HEK293 (cell line): ENCODE results near the gene CYP26B1.

Source experiments
- CTCF ChIA-PET: fragments of 350-600 bp; formaldehyde crosslinking; extraction: SDS; loops from one replicate; lab custom pipeline; 2021; ENCODE audit warnings: antibody characterized with exemption; lab: Yijun Ruan, JAX
- POLR2A ChIA-PET: fragments of 300-600 bp; formaldehyde crosslinking; extraction: SDS; loops from one replicate; lab custom pipeline; 2020; ENCODE audit warnings: antibody characterized with exemption, inconsistent platforms; lab: Yijun Ruan, JAX
- H3K27ac ChIP-seq: fragments of 200-500 bp; sonication (Bioruptor generic); 2 replicates; pipeline ENCODE4 v1.5.1; 2014; ENCODE audit warnings: low read depth, low read length, control low read depth, inconsistent platforms; ENCODE audit errors: extremely low read depth
- H3K36me3 ChIP-seq, 2 experiments: fragments of 200-500 bp in 1 of 2; sonication (Bioruptor generic) in 1 of 2; 1 replicate in 1 of 2; 2 replicates in 1 of 2; pipeline ENCODE4 v1.5.1; 2014 to 2017; ENCODE audit warnings: inconsistent platforms in 2 of 2, low read length in 2 of 2; ENCODE audit not compliant: control insufficient read depth in 2 of 2, insufficient read depth in 1 of 2
- H3K4me1 ChIP-seq: fragments of 200-500 bp; sonication (Bioruptor generic); 2 replicates; pipeline ENCODE4 v1.5.1; 2014; ENCODE audit warnings: mild to moderate bottlenecking, low read length, inconsistent platforms; ENCODE audit not compliant: control insufficient read depth, insufficient read depth
- H3K4me3 ChIP-seq: 2 replicates; pipeline ENCODE4 v1.5.1; 2011; ENCODE audit warnings: low read depth, mild to moderate bottlenecking, control low read depth, low read length, moderate library complexity
- H3K9me3 ChIP-seq: fragments of 200-500 bp; sonication (Bioruptor generic); 2 replicates; pipeline ENCODE4 v1.5.1; 2014; ENCODE audit warnings: low read depth, low read length, inconsistent platforms; ENCODE audit not compliant: control insufficient read depth, insufficient read depth
- HOXC10 ChIP-seq: sonication (generic); formaldehyde crosslinking; IDR thresholded peaks from 2 replicates; pipeline ENCODE4 v1.8.1; 2023; ENCODE audit warnings: mild to moderate bottlenecking, missing genetic modification reagents
- MYNN ChIP-seq: fragments of 450-650 bp; formaldehyde crosslinking; IDR thresholded peaks from 2 replicates; pipeline ENCODE4 v1.5.1; 2016; ENCODE audit warnings: missing biosample characterization, missing genetic modification characterization, borderline replicate concordance
- MZF1 ChIP-seq: fragments of 450-650 bp; formaldehyde crosslinking; IDR thresholded peaks from 2 replicates; pipeline ENCODE4 v1.5.1; 2017; ENCODE audit warnings: missing biosample characterization, missing genetic modification characterization, borderline replicate concordance
- TCF7L2 ChIP-seq: IDR thresholded peaks from 2 replicates; pipeline ENCODE4 v1.6.1; 2011; ENCODE audit warnings: low read depth, mild to moderate bottlenecking, inconsistent platforms, low read length, moderate library complexity, borderline replicate concordance
- ZBTB20 ChIP-seq: fragments of 450-650 bp; formaldehyde crosslinking; IDR thresholded peaks from 2 replicates; pipeline ENCODE4 v1.5.1; 2016; ENCODE audit warnings: missing biosample characterization, missing genetic modification characterization
- ZFP41 ChIP-seq: fragments of 450-650 bp; formaldehyde crosslinking; IDR thresholded peaks from 2 replicates; pipeline ENCODE4 v1.5.1; 2016; ENCODE audit warnings: missing biosample characterization, missing genetic modification characterization, borderline replicate concordance
- ZNF140 ChIP-seq: fragments of 450-650 bp; formaldehyde crosslinking; IDR thresholded peaks from 2 replicates; pipeline ENCODE4 v1.5.1; 2016; ENCODE audit warnings: missing biosample characterization, missing genetic modification characterization
- ZNF223 ChIP-seq: fragments of 450-650 bp; formaldehyde crosslinking; IDR thresholded peaks from 2 replicates; pipeline ENCODE4 v1.5.1; 2016; ENCODE audit warnings: missing biosample characterization, missing genetic modification characterization
- ZNF24 ChIP-seq: fragments of 450-650 bp; formaldehyde crosslinking; IDR thresholded peaks from 2 replicates; pipeline ENCODE4 v1.5.1; 2016; ENCODE audit warnings: missing biosample characterization, missing genetic modification characterization
- ZNF280D ChIP-seq: fragments of 450-650 bp; formaldehyde crosslinking; IDR thresholded peaks from 2 replicates; pipeline ENCODE4 v1.5.1; 2016; ENCODE audit warnings: missing biosample characterization, missing genetic modification characterization
- ZNF830 ChIP-seq: fragments of 450-650 bp; IDR thresholded peaks from 2 replicates; pipeline ENCODE4 v1.5.0; 2018; ENCODE audit warnings: missing biosample characterization, missing genetic modification characterization, low read depth, mild to moderate bottlenecking, moderate library complexity
- TF ChIP-seq, protein P1 (sequence below): fragments of 450-650 bp; formaldehyde crosslinking; IDR thresholded peaks from 2 replicates; pipeline ENCODE4 v1.5.1; 2017; ENCODE audit warnings: missing biosample characterization, missing genetic modification characterization
- TF ChIP-seq, protein P2 (sequence below): fragments of 450-650 bp; formaldehyde crosslinking; IDR thresholded peaks from 2 replicates; pipeline ENCODE4 v1.5.1; 2016; ENCODE audit warnings: missing biosample characterization, missing genetic modification characterization
- TF ChIP-seq, protein P3 (sequence below): fragments of 450-650 bp; formaldehyde crosslinking; IDR thresholded peaks from 2 replicates; pipeline ENCODE4 v1.5.1; 2016; ENCODE audit warnings: missing biosample characterization, missing genetic modification characterization
- TF ChIP-seq, protein P4 (sequence below): fragments of 450-650 bp; formaldehyde crosslinking; IDR thresholded peaks from 2 replicates; pipeline ENCODE4 v1.5.1; 2016; ENCODE audit warnings: missing biosample characterization, missing genetic modification characterization, borderline replicate concordance

Gene CYP26B1

GRCh38 chr2:72162574-72162973 lies 14.9 kb upstream of the CYP26B1 start:
- POLR2A ChIA-PET, result no interaction called here
- H3K4me1 ChIP-seq, result no peaks in the 10 kb centered on the region
- TF ChIP-seq, protein P1, sequence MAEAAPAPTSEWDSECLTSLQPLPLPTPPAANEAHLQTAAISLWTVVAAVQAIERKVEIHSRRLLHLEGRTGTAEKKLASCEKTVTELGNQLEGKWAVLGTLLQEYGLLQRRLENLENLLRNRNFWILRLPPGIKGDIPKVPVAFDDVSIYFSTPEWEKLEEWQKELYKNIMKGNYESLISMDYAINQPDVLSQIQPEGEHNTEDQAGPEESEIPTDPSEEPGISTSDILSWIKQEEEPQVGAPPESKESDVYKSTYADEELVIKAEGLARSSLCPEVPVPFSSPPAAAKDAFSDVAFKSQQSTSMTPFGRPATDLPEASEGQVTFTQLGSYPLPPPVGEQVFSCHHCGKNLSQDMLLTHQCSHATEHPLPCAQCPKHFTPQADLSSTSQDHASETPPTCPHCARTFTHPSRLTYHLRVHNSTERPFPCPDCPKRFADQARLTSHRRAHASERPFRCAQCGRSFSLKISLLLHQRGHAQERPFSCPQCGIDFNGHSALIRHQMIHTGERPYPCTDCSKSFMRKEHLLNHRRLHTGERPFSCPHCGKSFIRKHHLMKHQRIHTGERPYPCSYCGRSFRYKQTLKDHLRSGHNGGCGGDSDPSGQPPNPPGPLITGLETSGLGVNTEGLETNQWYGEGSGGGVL (tag by site-specific recombination), result no peak
- TF ChIP-seq ZNF223 (no peak), ZNF830 (no peak), TCF7L2 (no peak), ZNF24 (tag by site-specific recombination) (no peak), ZFP41 (tag by site-specific recombination) (no peak), MYNN (tag by site-specific recombination) (no peak), HOXC10 (CRISPR knock-in tag) (no peak), ZBTB20 (tag by site-specific recombination) (no peak), ZNF280D (tag by site-specific recombination) (no peak), MZF1 (tag by site-specific recombination) (no peak), ZNF140 (no peak)
- TF ChIP-seq, protein P2, sequence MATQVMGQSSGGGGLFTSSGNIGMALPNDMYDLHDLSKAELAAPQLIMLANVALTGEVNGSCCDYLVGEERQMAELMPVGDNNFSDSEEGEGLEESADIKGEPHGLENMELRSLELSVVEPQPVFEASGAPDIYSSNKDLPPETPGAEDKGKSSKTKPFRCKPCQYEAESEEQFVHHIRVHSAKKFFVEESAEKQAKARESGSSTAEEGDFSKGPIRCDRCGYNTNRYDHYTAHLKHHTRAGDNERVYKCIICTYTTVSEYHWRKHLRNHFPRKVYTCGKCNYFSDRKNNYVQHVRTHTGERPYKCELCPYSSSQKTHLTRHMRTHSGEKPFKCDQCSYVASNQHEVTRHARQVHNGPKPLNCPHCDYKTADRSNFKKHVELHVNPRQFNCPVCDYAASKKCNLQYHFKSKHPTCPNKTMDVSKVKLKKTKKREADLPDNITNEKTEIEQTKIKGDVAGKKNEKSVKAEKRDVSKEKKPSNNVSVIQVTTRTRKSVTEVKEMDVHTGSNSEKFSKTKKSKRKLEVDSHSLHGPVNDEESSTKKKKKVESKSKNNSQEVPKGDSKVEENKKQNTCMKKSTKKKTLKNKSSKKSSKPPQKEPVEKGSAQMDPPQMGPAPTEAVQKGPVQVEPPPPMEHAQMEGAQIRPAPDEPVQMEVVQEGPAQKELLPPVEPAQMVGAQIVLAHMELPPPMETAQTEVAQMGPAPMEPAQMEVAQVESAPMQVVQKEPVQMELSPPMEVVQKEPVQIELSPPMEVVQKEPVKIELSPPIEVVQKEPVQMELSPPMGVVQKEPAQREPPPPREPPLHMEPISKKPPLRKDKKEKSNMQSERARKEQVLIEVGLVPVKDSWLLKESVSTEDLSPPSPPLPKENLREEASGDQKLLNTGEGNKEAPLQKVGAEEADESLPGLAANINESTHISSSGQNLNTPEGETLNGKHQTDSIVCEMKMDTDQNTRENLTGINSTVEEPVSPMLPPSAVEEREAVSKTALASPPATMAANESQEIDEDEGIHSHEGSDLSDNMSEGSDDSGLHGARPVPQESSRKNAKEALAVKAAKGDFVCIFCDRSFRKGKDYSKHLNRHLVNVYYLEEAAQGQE (tag by site-specific recombination), result no peak
- TF ChIP-seq, protein P3, sequence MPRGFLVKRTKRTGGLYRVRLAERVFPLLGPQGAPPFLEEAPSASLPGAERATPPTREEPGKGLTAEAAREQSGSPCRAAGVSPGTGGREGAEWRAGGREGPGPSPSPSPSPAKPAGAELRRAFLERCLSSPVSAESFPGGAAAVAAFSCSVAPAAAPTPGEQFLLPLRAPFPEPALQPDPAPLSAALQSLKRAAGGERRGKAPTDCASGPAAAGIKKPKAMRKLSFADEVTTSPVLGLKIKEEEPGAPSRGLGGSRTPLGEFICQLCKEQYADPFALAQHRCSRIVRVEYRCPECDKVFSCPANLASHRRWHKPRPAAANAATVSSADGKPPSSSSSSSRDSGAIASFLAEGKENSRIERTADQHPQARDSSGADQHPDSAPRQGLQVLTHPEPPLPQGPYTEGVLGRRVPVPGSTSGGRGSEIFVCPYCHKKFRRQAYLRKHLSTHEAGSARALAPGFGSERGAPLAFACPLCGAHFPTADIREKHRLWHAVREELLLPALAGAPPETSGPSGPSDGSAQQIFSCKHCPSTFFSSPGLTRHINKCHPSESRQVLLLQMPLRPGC, result no peak
- TF ChIP-seq, protein P4, sequence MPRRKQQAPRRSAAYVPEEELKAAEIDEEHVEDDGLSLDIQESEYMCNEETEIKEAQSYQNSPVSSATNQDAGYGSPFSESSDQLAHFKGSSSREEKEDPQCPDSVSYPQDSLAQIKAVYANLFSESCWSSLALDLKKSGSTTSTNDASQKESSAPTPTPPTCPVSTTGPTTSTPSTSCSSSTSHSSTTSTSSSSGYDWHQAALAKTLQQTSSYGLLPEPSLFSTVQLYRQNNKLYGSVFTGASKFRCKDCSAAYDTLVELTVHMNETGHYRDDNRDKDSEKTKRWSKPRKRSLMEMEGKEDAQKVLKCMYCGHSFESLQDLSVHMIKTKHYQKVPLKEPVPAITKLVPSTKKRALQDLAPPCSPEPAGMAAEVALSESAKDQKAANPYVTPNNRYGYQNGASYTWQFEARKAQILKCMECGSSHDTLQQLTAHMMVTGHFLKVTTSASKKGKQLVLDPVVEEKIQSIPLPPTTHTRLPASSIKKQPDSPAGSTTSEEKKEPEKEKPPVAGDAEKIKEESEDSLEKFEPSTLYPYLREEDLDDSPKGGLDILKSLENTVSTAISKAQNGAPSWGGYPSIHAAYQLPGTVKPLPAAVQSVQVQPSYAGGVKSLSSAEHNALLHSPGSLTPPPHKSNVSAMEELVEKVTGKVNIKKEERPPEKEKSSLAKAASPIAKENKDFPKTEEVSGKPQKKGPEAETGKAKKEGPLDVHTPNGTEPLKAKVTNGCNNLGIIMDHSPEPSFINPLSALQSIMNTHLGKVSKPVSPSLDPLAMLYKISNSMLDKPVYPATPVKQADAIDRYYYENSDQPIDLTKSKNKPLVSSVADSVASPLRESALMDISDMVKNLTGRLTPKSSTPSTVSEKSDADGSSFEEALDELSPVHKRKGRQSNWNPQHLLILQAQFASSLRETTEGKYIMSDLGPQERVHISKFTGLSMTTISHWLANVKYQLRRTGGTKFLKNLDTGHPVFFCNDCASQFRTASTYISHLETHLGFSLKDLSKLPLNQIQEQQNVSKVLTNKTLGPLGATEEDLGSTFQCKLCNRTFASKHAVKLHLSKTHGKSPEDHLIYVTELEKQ (tag by site-specific recombination), result no peak
- no peak overlapping the region for H3K27ac ChIP-seq
- H3K9me3 ChIP-seq, result no peaks in the 10 kb centered on the region
- no peak overlapping the region for H3K4me3 ChIP-seq
- CTCF ChIA-PET, result interaction anchor here (0.9 kb wide), 1 partner anchor 12 kb away, joined by 3 read pairs; no protein-coding TSS in a partner anchor
- no peaks in the 10 kb centered on the region for H3K36me3 ChIP-seq
